Neutrophil (primary cell): ENCODE measurements around the gene BST1.

Source experiments
- H3K27ac ChIP-seq: fragments of 200-600 bp; sonication (generic); 2 replicates; pipeline ENCODE4 v1.5.1; 2016; ENCODE audit warnings: mild to moderate bottlenecking, moderate library complexity
- H3K27me3 ChIP-seq: fragments of 200-600 bp; sonication (generic); 2 replicates; pipeline ENCODE4 v1.6.0; 2016; ENCODE audit warnings: mild to moderate bottlenecking
- H3K36me3 ChIP-seq: fragments of 200-600 bp; sonication (generic); 2 replicates; pipeline ENCODE4 v1.5.1; 2017
- H3K4me1 ChIP-seq, 2 experiments: fragments of 200-600 bp in 1 of 2; sonication (generic) in 1 of 2; 1 replicate in 1 of 2; 2 replicates in 1 of 2; pipeline versions ENCODE4 v1.5.1 to v1.6.1; 2013 to 2016; ENCODE audit warnings: low read depth in 1 of 2, low read length in 1 of 2, mild to moderate bottlenecking in 1 of 2, moderate library complexity in 1 of 2; ENCODE audit not compliant: control insufficient read depth in 1 of 2, insufficient read depth in 1 of 2
- H3K4me3 ChIP-seq, 2 experiments: fragments of 200-600 bp in 1 of 2; sonication (generic) in 1 of 2; 1 replicate in 1 of 2; 2 replicates in 1 of 2; pipeline ENCODE4 v1.5.1; 2013 to 2016; ENCODE audit warnings: low read depth in 1 of 2, low read length in 1 of 2, mild to moderate bottlenecking in 1 of 2, moderate library complexity in 1 of 2
- H3K9me3 ChIP-seq: fragments of 200-600 bp; sonication (generic); 2 replicates; pipeline ENCODE4 v1.5.1; 2016
- TF ChIP-seq, protein P1 (sequence below): fragments of 200-600 bp; sonication (generic); IDR thresholded peaks from 2 replicates; pipeline ENCODE4 v1.5.1; 2016; ENCODE audit warnings: antibody characterized with exemption

Gene BST1, protein sequence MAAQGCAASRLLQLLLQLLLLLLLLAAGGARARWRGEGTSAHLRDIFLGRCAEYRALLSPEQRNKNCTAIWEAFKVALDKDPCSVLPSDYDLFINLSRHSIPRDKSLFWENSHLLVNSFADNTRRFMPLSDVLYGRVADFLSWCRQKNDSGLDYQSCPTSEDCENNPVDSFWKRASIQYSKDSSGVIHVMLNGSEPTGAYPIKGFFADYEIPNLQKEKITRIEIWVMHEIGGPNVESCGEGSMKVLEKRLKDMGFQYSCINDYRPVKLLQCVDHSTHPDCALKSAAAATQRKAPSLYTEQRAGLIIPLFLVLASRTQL

DNA sequence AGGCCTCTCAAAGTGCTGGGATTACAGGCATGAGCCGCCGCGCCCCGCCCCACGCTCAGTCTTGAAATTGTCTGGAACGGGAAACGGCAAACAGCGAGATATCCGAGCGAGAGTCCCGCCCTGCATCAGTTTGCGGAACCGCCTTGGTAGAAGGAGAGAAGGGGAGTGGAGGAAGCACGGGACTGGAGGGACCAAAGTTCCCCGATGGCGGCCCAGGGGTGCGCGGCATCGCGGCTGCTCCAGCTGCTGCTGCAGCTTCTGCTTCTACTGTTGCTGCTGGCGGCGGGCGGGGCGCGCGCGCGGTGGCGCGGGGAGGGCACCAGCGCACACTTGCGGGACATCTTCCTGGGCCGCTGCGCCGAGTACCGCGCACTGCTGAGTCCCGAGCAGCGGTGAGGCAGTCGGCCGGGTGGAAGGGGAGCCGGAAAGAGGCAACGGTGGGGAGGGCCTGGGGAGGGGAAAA lies at the start of gene BST1:
BST1 (plus strand) TSS at position 125 of the 463 bp plus-strand sequence; CDS start at position 205, 80 bp downstream.
- peak within 1 kb of the TSS; percentile 84 to 85 for H3K4me3 ChIP-seq
- TF ChIP-seq, protein P1, sequence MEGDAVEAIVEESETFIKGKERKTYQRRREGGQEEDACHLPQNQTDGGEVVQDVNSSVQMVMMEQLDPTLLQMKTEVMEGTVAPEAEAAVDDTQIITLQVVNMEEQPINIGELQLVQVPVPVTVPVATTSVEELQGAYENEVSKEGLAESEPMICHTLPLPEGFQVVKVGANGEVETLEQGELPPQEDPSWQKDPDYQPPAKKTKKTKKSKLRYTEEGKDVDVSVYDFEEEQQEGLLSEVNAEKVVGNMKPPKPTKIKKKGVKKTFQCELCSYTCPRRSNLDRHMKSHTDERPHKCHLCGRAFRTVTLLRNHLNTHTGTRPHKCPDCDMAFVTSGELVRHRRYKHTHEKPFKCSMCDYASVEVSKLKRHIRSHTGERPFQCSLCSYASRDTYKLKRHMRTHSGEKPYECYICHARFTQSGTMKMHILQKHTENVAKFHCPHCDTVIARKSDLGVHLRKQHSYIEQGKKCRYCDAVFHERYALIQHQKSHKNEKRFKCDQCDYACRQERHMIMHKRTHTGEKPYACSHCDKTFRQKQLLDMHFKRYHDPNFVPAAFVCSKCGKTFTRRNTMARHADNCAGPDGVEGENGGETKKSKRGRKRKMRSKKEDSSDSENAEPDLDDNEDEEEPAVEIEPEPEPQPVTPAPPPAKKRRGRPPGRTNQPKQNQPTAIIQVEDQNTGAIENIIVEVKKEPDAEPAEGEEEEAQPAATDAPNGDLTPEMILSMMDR, result peak; percentile 59

DNA sequence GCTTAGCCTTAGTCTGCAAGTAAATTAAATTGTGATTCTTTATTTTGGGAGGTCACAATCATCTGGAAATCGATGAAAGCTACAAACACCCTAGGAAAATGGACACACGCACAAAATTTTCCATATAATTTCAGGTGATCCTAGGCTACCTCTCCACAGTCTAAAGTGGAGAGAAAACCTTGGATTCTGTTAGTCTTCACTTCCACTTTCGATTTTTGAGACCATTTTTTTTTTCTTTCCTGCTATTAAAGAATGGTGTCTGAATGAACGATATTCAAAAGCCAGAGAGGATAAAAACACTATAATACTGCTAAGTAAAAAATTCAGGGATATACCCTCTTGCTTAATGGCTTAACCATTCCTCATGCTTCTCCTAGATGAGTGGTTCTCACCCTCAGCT lies 49.4 kb upstream of the BST1 start:
- TF ChIP-seq, protein P1, result no peak
- peaks cover 72 to 91% of the 10 kb centered on the region in 2 experiments for H3K4me1 ChIP-seq
- H3K27ac ChIP-seq, result peak overlapping the region; percentile 99
- H3K27me3 ChIP-seq, result no peaks in the 10 kb centered on the region
- H3K36me3 ChIP-seq, result peaks cover 41% of the 10 kb centered on the region
- no peaks in the 10 kb centered on the region for H3K9me3 ChIP-seq
- H3K4me3 ChIP-seq, result peak overlapping the region; percentile 82 to 92

More for the DNA sequence above, at the start of gene BST1:
- Histone ChIP-seq H3K9me3 (no peaks in the 10 kb centered on the region), H3K27me3 (no peaks in the 10 kb centered on the region), H3K4me1 (peaks cover 89 to 95% of the 10 kb centered on the region in 2 experiments), H3K36me3 (peaks cover 33% of the 10 kb centered on the region), H3K27ac (peak within 1 kb of the TSS; percentile 91)

DNA sequence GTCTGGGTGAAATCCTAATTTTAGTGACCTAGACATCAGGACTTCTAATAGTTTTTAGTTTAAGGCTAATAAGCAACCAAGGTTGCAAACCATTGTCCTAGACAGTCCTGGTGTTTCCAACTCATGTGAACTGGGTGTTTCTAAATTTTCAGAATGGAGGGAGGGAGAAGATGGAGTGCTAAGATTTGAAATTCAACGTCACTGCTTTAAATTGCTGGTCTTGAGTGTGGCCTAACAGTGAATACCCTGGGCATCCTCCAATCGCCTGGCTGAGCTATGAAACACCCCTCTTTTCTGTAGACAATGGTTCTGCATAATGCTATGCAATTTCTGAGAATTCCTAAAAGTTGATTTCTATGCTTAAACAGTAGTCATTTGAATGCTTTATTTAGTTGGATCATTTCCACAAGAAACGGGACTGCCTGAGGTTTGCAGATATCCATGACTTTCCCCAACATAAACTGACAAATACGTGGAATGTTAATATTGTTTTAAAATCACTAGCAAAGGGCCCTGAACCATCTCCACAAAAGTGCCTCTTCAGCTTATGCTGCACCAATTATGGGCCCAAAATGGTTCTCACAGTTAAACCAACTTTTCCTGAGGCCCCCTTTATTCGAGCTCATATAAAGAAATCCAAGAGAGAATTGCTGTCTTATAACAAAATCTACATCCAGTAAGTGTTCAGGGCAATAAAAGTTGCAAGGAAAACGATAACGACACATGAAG lies 48.8 kb upstream of the BST1 start:
- no peaks in the 10 kb centered on the region for H3K27me3 ChIP-seq
- no peaks in the 10 kb centered on the region for H3K9me3 ChIP-seq
- H3K4me3 ChIP-seq, result peak overlapping the region; percentile 82 to 92
- peaks cover 35% of the 10 kb centered on the region for H3K36me3 ChIP-seq
- TF ChIP-seq, protein P1, result no peak
- H3K27ac ChIP-seq, result peak overlapping the region; percentile 99
- H3K4me1 ChIP-seq, result peaks cover 66 to 88% of the 10 kb centered on the region in 2 experiments

DNA sequence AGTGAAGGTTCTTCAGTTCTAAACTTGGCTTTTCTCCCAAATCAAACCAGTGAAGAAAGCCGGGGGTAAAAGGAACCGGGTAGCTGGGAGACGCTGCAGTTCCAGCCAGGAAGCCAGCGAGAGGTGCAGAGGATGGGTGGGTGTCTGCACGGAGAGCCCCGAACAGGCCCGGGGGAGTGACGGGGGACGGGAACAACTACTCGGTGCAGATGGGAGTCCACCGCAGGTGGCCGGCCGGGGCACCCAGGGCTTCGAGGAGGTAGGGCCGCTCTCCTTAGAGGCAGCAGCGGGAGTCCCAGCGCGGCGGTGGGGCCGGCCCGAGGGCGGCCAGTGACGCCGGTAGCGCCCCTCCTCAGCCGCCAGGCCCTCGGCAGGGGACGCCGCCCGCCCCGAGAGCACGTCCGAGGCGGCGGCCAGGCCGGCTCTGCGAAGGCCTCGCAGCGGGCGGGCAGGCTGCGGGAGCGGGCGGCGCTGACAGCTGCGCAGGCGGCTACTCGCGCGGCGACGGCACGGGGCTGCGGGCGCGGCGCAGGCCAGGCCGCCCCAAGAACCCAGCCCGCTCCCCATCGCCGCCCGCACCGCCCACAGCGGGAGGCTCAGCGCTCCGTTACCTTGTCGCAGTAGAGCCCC lies 48.2 kb upstream of the BST1 start:
- Histone ChIP-seq H3K9me3 (no peaks in the 10 kb centered on the region), H3K27ac (peak overlapping the region; percentile 99), H3K36me3 (peaks cover 33% of the 10 kb centered on the region), H3K4me3 (peak overlapping the region; percentile 82 to 92), H3K27me3 (no peaks in the 10 kb centered on the region), H3K4me1 (peaks cover 60 to 87% of the 10 kb centered on the region in 2 experiments)
- TF ChIP-seq, protein P1, result no peak

DNA sequence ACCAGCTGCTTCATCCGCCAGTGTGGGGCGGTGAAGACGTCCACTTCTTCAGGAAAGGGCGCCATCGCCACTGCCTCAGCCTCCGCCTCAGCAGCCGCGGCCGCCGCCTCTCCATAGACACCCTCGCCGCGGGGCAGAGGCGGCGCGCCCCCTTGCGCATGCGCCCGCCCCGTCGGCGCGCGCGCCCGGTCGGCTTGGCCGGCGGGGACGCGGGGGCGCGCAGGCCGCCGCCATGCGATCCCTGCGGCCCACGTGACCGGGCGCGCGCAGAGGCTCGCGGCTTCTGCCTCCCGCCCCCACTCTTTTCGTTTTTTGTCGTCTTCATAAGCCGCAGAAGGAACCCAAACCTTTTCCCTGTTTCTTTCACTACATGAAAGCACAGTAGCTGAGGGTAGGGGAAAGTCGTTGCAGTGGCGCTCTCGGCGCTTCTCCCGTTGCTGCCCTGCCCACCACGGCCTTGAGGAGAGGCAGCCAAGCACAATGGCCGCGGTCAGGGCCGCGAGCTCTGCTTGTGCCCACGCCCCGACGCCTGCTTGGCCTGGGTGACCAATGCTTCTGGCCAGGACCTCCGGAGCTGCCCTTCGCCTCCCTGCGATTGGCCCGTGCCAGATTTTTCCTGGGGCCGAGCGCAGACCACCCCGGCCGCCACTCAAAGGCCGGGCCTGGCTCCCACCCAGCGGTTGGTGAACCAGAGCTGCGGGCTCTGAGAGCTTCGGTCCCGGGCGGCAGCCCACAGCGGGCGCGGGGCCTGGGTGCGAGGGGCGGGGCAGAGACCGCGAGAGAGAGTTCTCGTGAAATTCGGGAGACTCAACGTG lies 47.4 kb upstream of the BST1 start, which contains the start of gene FBXL5:
FBXL5 (minus strand) TSS at position 135 of the 815 bp plus-strand sequence; CDS start at position 65, 70 bp downstream.
- peak within 1 kb of the TSS; percentile 82 to 92 for H3K4me3 ChIP-seq
- H3K27ac ChIP-seq, result peak within 1 kb of the TSS; percentile 99
- no peaks in the 10 kb centered on the region for H3K27me3 ChIP-seq
- TF ChIP-seq, protein P1, result peak; percentile 15
- H3K36me3 ChIP-seq, result peaks cover 33% of the 10 kb centered on the region
- H3K9me3 ChIP-seq, result no peaks in the 10 kb centered on the region
- peaks cover 59 to 87% of the 10 kb centered on the region in 2 experiments for H3K4me1 ChIP-seq
